PFSK-1 (cell line): ENCODE measurements around the gene CHERP.

Experiments used
- FOXP2 ChIP-seq: optimal IDR thresholded peaks from 2 replicates; pipeline ENCODE3; 2011; ENCODE audit warnings: borderline replicate concordance, control low read depth, inconsistent platforms; ENCODE audit not compliant: insufficient read depth; ENCODE audit errors: extremely low read length, extremely low read depth
- POLR2AphosphoS5 ChIP-seq: IDR thresholded peaks from 2 replicates; pipeline ENCODE4 v1.6.1; 2012; ENCODE audit warnings: low read depth, mild to moderate bottlenecking, control low read depth, low read length, moderate library complexity
- REST ChIP-seq, 2 experiments: IDR thresholded peaks; 2 replicates each; pipeline versions ENCODE4 v1.6.1 to v1.8.0; 2011 to 2012; ENCODE audit warnings: low read depth in 2 of 2, low read length in 2 of 2, control low read depth in 1 of 2, inconsistent platforms in 1 of 2, mild to moderate bottlenecking in 1 of 2, moderate library complexity in 1 of 2; ENCODE audit not compliant: insufficient read depth in 1 of 2
- SIN3A ChIP-seq: IDR thresholded peaks from 2 replicates; pipeline ENCODE4 v1.6.1; 2012; ENCODE audit warnings: mild to moderate bottlenecking, low read length, moderate library complexity, borderline replicate concordance; ENCODE audit not compliant: insufficient read depth
- TAF1 ChIP-seq: IDR thresholded peaks from 2 replicates; pipeline ENCODE4 v1.6.1; 2012; ENCODE audit warnings: low read length, control low read depth, borderline replicate concordance; ENCODE audit not compliant: insufficient read depth

The CHERP gene

GRCh38 chr19:16525751-16526481 lies 16.3 kb downstream of the CHERP start:
- TF ChIP-seq SIN3A (no peak), POLR2AphosphoS5 (no peak), REST (IDR thresholded peaks at IDR 0.05; ENCODE audit: insufficient read depth in 1 of 2, low read depth in 2 of 2, low read length in 2 of 2) (no peak), TAF1 (no peak), FOXP2 (no peak)

GRCh38 chr19:16524991-16525734 lies 17.1 kb downstream of the CHERP start:
- no peak for TF ChIP-seq TAF1
- no peak for TF ChIP-seq REST (IDR thresholded peaks at IDR 0.05; ENCODE audit: insufficient read depth in 1 of 2, low read depth in 2 of 2, low read length in 2 of 2)
- TF ChIP-seq FOXP2 = no peak
- TF ChIP-seq SIN3A = no peak
- TF ChIP-seq POLR2AphosphoS5 = no peak

- TF ChIP-seq TAF1 = no peak
- TF ChIP-seq POLR2AphosphoS5 = no peak
- TF ChIP-seq FOXP2 = no peak
- no peak for TF ChIP-seq REST (IDR thresholded peaks at IDR 0.05; ENCODE audit: insufficient read depth in 1 of 2, low read depth in 2 of 2, low read length in 2 of 2)
- TF ChIP-seq SIN3A = no peak
Observed at GRCh38 chr19:16522559-16523377, 19.5 kb downstream of the CHERP start.

- TF ChIP-seq POLR2AphosphoS5 (no peak), REST (IDR thresholded peaks at IDR 0.05; ENCODE audit: insufficient read depth in 1 of 2, low read depth in 2 of 2, low read length in 2 of 2) (no peak), SIN3A (no peak), FOXP2 (no peak), TAF1 (no peak)
Observed at GRCh38 chr19:16521715-16522289, 20.4 kb downstream of the CHERP start.
